GM12891 (cell line): ENCODE data around the gene PGBD5.

Experiments used
- POLR2A ChIP-seq: IDR thresholded peaks from 2 replicates; pipeline ENCODE4 v1.6.1; 2011; ENCODE audit warnings: low read depth, low read length, control low read depth
- POLR2AphosphoS5 ChIP-seq: IDR thresholded peaks from 2 replicates; pipeline ENCODE4 v1.6.1; 2011; ENCODE audit warnings: low read depth, low read length, control low read depth
- POU2F2 ChIP-seq: IDR thresholded peaks from 2 replicates; pipeline ENCODE4 v1.6.1; 2011; ENCODE audit warnings: low read depth, mild to moderate bottlenecking, control low read depth, low read length, moderate library complexity
- TAF1 ChIP-seq: IDR thresholded peaks from 2 replicates; pipeline ENCODE4 v1.6.1; 2011; ENCODE audit warnings: low read depth, low read length, control low read depth

- no peak for TF ChIP-seq POLR2AphosphoS5
- no peak for TF ChIP-seq POLR2A
- no peak for TF ChIP-seq TAF1
- no peak for TF ChIP-seq POU2F2
Observed at GRCh38 chr1:230365723-230366307, 60.3 kb downstream of the PGBD5 start.
